Natural killer cell (primary cell): ENCODE measurements around the gene PNKP. TPM values are rescaled to one million over a fixed set of nuclear protein-coding genes. Genes with fewer than 3 reads are reported as not detected.

Experiments
- ATAC-seq, 3 donors: fragments of 150-1000 bp in 2 of 3; fragments of 200-7000 bp in 1 of 3; cut with Tn5 transposase; 1 replicate in 1 of 3; 2 replicates in 2 of 3; pipeline ENCODE4 v1.10.0; 2021; ENCODE audit warnings: mild to moderate bottlenecking in 2 of 3, moderate library complexity in 2 of 3
- DNase-seq, 2 donors: peaks; one replicate each; pipeline versions ENCODE4 v3.0.0 to v3.0.0-alpha.2; 2013 to 2021; ENCODE audit warnings: mixed read lengths in 1 of 2
- H3K27ac ChIP-seq: one replicate; pipeline ENCODE4 v1.5.1; 2013; ENCODE audit warnings: mild to moderate bottlenecking, low read length
- H3K27me3 ChIP-seq: one replicate; pipeline ENCODE4 v1.6.1; 2013; ENCODE audit warnings: low read length; ENCODE audit not compliant: control insufficient read depth, insufficient read depth
- H3K36me3 ChIP-seq: one replicate; pipeline ENCODE4 v1.6.1; 2013; ENCODE audit warnings: low read length; ENCODE audit not compliant: control insufficient read depth, insufficient read depth
- H3K4me1 ChIP-seq: one replicate; pipeline ENCODE4 v1.6.1; 2013; ENCODE audit warnings: low read length; ENCODE audit not compliant: control insufficient read depth, insufficient read depth
- H3K4me3 ChIP-seq: one replicate; pipeline ENCODE4 v1.5.1; 2013; ENCODE audit warnings: low read length
- H3K9me3 ChIP-seq: one replicate; pipeline ENCODE4 v1.6.1; 2013; ENCODE audit warnings: low read length; ENCODE audit not compliant: control insufficient read depth, insufficient read depth
- H3K27ac Mint-ChIP-seq, 2 donors: one replicate each; pipeline ENCODE4 v1.8.0; 2022; ENCODE audit warnings: mild to moderate bottlenecking in 2 of 2, mixed read lengths in 2 of 2, moderate library complexity in 1 of 2
- H3K27me3 Mint-ChIP-seq, 2 donors: one replicate each; pipeline ENCODE4 v1.8.0; 2022; ENCODE audit warnings: low read depth in 2 of 2, mixed read lengths in 2 of 2
- H3K36me3 Mint-ChIP-seq: one replicate; pipeline ENCODE4 v1.8.0; 2022; ENCODE audit warnings: mixed read lengths
- H3K4me1 Mint-ChIP-seq, 2 donors: one replicate each; pipeline ENCODE4 v1.8.0; 2022; ENCODE audit warnings: mixed read lengths in 2 of 2
- H3K4me3 Mint-ChIP-seq: one replicate; pipeline ENCODE4 v1.8.0; 2022; ENCODE audit warnings: mild to moderate bottlenecking, moderate library complexity, mixed read lengths
- H3K9me3 Mint-ChIP-seq, 2 donors: one replicate each; pipeline ENCODE4 v1.8.0; 2022; ENCODE audit warnings: mixed read lengths in 2 of 2
- WGBS: methylation state at CpG from one replicate; pipeline ENCODE4 v1.1.7; 2013; ENCODE audit warnings: missing lambda C conversion rate; ENCODE audit not compliant: insufficient coverage; 5-methylcytosine and 5-hydroxymethylcytosine counted together
- intact Hi-C: fragments of 100-400 bp; cut with micrococcal nuclease; formaldehyde crosslinking; loops from one replicate; pipeline ENCODE4 v1.14.2; 2022
- total RNA-seq, 4 donors: library from RNA; stranded (reverse); fragments of 120-200 nt in 1 of 4; gene quantifications; one replicate each; pipeline versions ENCODE4 v1.2.3 to v1.2.4, GENCODE V29; 2013 to 2022
- TF ChIP-seq, protein P1 (sequence below): fragments of 200-600 bp; IDR thresholded peaks from one replicate; pipeline ENCODE4 v1.8.0; 2022; ENCODE audit warnings: antibody characterized with exemption

The PNKP gene
- total RNA-seq, 3 donors from 2014 or later (not counting 1 experiment from before 2014, with no cell fraction given), result 228 to 253 (median 243) TPM

DNA sequence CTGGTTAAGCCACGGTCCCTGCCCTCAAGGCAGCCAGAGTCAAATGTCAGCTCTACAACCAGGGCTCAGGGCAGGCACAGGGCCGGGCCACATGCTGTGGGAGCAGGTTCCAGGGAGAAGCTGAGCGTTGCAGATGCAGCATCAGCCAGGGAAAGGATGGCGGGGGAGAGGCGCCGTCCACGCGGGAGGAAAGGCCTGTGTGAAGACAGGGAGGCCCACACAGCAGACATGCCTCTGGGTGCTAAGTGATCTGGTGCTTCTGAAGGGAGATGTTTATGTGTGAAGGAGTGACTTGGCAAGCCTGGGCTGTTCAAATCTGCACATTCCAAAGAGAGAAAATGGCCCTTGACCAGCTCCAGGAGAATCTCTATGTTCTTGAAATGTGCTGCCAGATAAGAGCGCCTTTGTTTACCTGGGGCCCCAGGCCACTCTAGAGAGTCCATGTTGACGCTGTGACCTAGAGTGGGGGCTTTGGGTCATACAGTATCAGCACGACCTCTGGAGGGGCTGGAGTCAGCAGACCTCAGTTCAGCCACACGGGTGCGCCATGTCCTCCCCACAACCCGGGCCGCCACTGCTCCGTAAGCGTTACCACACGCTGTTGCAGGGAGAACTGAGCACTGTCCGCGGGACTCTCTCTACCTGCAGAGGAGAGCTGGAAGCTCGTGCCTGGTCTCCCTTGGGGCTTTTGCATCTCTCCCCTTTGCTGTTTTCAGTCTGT is 45.7 kb upstream of the PNKP start:
- H3K27ac Mint-ChIP-seq, result peak overlapping the region; percentile 38 to 41
- no peak overlapping the region for H3K4me3 Mint-ChIP-seq
- Histone ChIP-seq H3K9me3 (no peaks in the 10 kb centered on the region), H3K4me1 (peaks cover 12% of the 10 kb centered on the region), H3K27ac (no peak overlapping the region), H3K36me3 (peaks cover 45% of the 10 kb centered on the region), H3K4me3 (no peak overlapping the region), H3K27me3 (no peaks in the 10 kb centered on the region)
- intact Hi-C loops, result no loop called here
- ATAC-seq (no peak), DNase-seq (no peak)
- TF ChIP-seq, protein P1, sequence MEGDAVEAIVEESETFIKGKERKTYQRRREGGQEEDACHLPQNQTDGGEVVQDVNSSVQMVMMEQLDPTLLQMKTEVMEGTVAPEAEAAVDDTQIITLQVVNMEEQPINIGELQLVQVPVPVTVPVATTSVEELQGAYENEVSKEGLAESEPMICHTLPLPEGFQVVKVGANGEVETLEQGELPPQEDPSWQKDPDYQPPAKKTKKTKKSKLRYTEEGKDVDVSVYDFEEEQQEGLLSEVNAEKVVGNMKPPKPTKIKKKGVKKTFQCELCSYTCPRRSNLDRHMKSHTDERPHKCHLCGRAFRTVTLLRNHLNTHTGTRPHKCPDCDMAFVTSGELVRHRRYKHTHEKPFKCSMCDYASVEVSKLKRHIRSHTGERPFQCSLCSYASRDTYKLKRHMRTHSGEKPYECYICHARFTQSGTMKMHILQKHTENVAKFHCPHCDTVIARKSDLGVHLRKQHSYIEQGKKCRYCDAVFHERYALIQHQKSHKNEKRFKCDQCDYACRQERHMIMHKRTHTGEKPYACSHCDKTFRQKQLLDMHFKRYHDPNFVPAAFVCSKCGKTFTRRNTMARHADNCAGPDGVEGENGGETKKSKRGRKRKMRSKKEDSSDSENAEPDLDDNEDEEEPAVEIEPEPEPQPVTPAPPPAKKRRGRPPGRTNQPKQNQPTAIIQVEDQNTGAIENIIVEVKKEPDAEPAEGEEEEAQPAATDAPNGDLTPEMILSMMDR, result no peak
- no peaks in the 10 kb centered on the region for H3K9me3 Mint-ChIP-seq
- H3K36me3 Mint-ChIP-seq, result no peaks in the 10 kb centered on the region
- 91% methylated on average over 21 of the region's 21 CpGs for WGBS
- no peaks in the 10 kb centered on the region for H3K27me3 Mint-ChIP-seq
- peaks cover 9 to 41% of the 10 kb centered on the region in 2 donors for H3K4me1 Mint-ChIP-seq

DNA sequence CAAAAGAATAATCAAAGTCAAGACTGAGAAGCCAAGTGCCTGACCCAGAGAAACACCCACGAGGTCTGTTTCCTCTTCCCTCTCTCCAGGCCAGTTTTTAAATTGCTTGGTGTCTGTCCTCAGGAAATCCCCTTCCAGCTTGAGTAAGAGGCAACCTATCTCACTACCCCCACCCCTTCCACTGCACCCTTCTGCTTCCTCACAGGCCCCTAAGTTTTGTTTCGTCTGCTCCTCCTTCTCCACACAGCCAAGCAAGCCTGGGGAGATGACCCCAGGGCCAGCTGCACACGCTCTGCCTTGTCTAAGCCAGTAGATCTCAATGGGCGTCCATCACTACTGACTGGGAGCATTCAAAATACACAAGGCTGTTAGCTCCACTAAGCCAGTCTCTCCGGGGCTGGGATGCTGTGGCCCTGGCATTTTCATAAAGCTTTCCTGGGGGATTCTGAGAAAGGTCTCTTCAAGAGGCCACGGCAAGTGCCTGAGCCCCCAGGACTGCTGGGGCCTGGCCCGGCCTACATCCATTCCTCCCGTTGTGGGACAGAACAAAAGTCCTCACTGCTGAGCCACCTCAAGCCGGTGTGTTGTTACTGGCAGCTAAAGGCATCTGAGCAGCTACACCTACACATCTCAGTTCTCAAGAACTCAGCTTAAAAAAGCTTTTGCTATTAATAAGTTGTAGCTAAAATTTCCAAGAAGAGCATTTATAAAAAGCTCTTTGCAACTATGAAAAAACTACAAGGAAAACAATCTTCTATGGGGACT is 44.2 kb upstream of the PNKP start:
- peak overlapping the region; percentile 58 to 81 for H3K27ac Mint-ChIP-seq
- DNase-seq (peak in 1 of 2 donors; percentile 53), ATAC-seq (peak in 2 of 3 donors; percentile 24 to 49)
- Histone ChIP-seq H3K27me3 (no peaks in the 10 kb centered on the region), H3K4me1 (peaks cover 13% of the 10 kb centered on the region), H3K9me3 (no peaks in the 10 kb centered on the region), H3K27ac (no peak overlapping the region), H3K36me3 (peaks cover 48% of the 10 kb centered on the region), H3K4me3 (no peak overlapping the region)
- no peaks in the 10 kb centered on the region for H3K27me3 Mint-ChIP-seq
- intact Hi-C loops, result no loop called here
- TF ChIP-seq, protein P1, result no peak
- H3K36me3 Mint-ChIP-seq, result no peaks in the 10 kb centered on the region
- peaks cover 9 to 34% of the 10 kb centered on the region in 2 donors for H3K4me1 Mint-ChIP-seq
- 58% methylated on average over 9 of the region's 9 CpGs for whole genome bisulfite sequencing
- no peaks in the 10 kb centered on the region for H3K9me3 Mint-ChIP-seq
- no peak overlapping the region for H3K4me3 Mint-ChIP-seq

DNA sequence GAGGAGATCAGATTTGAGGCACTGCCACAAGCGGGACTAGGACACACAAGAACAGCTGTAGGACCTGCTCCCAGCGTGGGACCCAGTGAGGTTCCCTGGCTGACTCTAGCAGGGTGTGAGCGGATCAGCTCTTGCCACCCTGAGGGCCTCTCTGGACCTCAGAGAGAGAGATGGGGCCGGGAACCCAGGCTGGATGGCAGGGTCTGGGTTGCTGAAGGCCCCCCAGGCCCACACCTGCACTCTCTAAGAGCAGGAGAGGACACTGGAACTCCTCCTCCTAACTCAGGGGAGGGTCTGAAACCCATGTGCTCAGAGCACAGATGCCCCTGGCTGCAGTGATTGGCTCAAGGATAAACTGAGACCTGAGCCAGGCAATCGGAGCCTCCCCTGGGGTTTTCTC is 42.8 kb upstream of the PNKP start:
- Histone ChIP-seq H3K27me3 (no peaks in the 10 kb centered on the region), H3K27ac (no peak overlapping the region), H3K9me3 (no peaks in the 10 kb centered on the region), H3K4me1 (peaks cover 13% of the 10 kb centered on the region), H3K4me3 (no peak overlapping the region), H3K36me3 (peaks cover 44% of the 10 kb centered on the region)
- Mint-ChIP-seq H3K9me3 (no peaks in the 10 kb centered on the region), H3K36me3 (no peaks in the 10 kb centered on the region), H3K27ac (no peak overlapping the region), H3K4me3 (no peak overlapping the region), H3K4me1 (peaks cover 9 to 28% of the 10 kb centered on the region in 2 donors), H3K27me3 (no peaks in the 10 kb centered on the region)
- WGBS, result 97% methylated on average over 5 of the region's 5 CpGs
- TF ChIP-seq, protein P1, result no peak
- ATAC-seq (no peak), DNase-seq (no peak)
- intact Hi-C loops, result no loop called here
